ENCODE results near the gene NCK2. TPM values are rescaled to one million over a fixed set of nuclear protein-coding genes. Genes with fewer than 3 reads are reported as not detected.

The NCK2 gene
- total RNA-seq, 4 donors from 2014 or later = 14.7 to 47.5 (median 29.3) TPM

GRCh38 chr2:105812180-105813044, 67.7 kb downstream of the NCK2 start:
- peak overlapping the region; percentile 32 to 56 for H3K27ac ChIP-seq
- no peaks in the 10 kb centered on the region for H3K27me3 ChIP-seq
- no peaks in the 10 kb centered on the region for H3K9me3 ChIP-seq
- no peak overlapping the region for H3K4me3 ChIP-seq
- no peaks in the 10 kb centered on the region for H3K4me1 ChIP-seq
- intact Hi-C loops (cut with DNase I; ENCODE audit: low total_unique reads) = no loop called here
- H3K36me3 ChIP-seq = no peaks in the 10 kb centered on the region
- DNase-seq = peak in 1 of 2 donors; percentile 44
- TF ChIP-seq POLR2A (IDR thresholded peaks at IDR 0.05) (no peak), CTCF (IDR thresholded peaks at IDR 0.05) (peak in 1 of 4 experiments; percentile 11)

- DNase-seq = no peak
- TF ChIP-seq CTCF (IDR thresholded peaks at IDR 0.05) = no peak
- TF ChIP-seq POLR2A (IDR thresholded peaks at IDR 0.05) = no peak
- Histone ChIP-seq H3K9me3 (no peaks in the 10 kb centered on the region), H3K27ac (peak overlapping the region; percentile 32 to 56), H3K36me3 (no peaks in the 10 kb centered on the region), H3K4me1 (no peaks in the 10 kb centered on the region), H3K27me3 (no peaks in the 10 kb centered on the region), H3K4me3 (no peak overlapping the region)
- intact Hi-C loops (cut with DNase I; ENCODE audit: low total_unique reads) = no loop called here
These were observed 68.3 kb downstream of the NCK2 start for GRCh38 chr2:105813045-105813315.

GRCh38 chr2:105813405-105813804, 68.7 kb downstream of the NCK2 start:
- Histone ChIP-seq H3K27ac (no peak overlapping the region), H3K9me3 (no peaks in the 10 kb centered on the region), H3K4me3 (no peak overlapping the region), H3K4me1 (no peaks in the 10 kb centered on the region), H3K36me3 (no peaks in the 10 kb centered on the region), H3K27me3 (no peaks in the 10 kb centered on the region)
- no peak for DNase-seq
- intact Hi-C loops (cut with DNase I; ENCODE audit: low total_unique reads) = no loop called here
- TF ChIP-seq CTCF (IDR thresholded peaks at IDR 0.05) (no peak), POLR2A (IDR thresholded peaks at IDR 0.05) (no peak)

- DNase-seq = no peak
- no peaks in the 10 kb centered on the region for H3K4me1 ChIP-seq
- H3K9me3 ChIP-seq = no peaks in the 10 kb centered on the region
- H3K27ac ChIP-seq = peak overlapping the region; percentile 40 to 41
- H3K36me3 ChIP-seq = no peaks in the 10 kb centered on the region
- TF ChIP-seq POLR2A (IDR thresholded peaks at IDR 0.05) = no peak
- no peak for TF ChIP-seq CTCF (IDR thresholded peaks at IDR 0.05)
- H3K27me3 ChIP-seq = no peaks in the 10 kb centered on the region
- no peak overlapping the region for H3K4me3 ChIP-seq
- intact Hi-C loops (cut with DNase I; ENCODE audit: low total_unique reads) = no loop called here
These were observed 69.7 kb downstream of the NCK2 start for GRCh38 chr2:105814291-105814940.

- Histone ChIP-seq H3K36me3 (no peaks in the 10 kb centered on the region), H3K27me3 (no peaks in the 10 kb centered on the region), H3K4me3 (no peak overlapping the region), H3K27ac (peak overlapping the region; percentile 40 to 41), H3K4me1 (no peaks in the 10 kb centered on the region), H3K9me3 (no peaks in the 10 kb centered on the region)
- TF ChIP-seq POLR2A (IDR thresholded peaks at IDR 0.05) (no peak), CTCF (IDR thresholded peaks at IDR 0.05) (no peak)
- intact Hi-C loops (cut with DNase I; ENCODE audit: low total_unique reads) = no loop called here
- DNase-seq = no peak
These were observed 70.7 kb downstream of the NCK2 start for GRCh38 chr2:105815401-105815800.
